KBM-7 (cell line): ENCODE measurements around the gene DVL3.

Experiments used
- DNase-seq: peaks from one replicate; pipeline ENCODE4 v3.0.0-alpha.2; 2015
- in situ Hi-C: fragments of 300-500 bp; cut with MboI; formaldehyde crosslinking; loops from 2 replicates; pipeline ENCODE4 v1.14.3; 2020; ENCODE audit warnings: low sequenced_read_pairs, low pct_unique_long_range_greater_than_20kb, mixed read lengths

The DVL3 gene

DNA sequence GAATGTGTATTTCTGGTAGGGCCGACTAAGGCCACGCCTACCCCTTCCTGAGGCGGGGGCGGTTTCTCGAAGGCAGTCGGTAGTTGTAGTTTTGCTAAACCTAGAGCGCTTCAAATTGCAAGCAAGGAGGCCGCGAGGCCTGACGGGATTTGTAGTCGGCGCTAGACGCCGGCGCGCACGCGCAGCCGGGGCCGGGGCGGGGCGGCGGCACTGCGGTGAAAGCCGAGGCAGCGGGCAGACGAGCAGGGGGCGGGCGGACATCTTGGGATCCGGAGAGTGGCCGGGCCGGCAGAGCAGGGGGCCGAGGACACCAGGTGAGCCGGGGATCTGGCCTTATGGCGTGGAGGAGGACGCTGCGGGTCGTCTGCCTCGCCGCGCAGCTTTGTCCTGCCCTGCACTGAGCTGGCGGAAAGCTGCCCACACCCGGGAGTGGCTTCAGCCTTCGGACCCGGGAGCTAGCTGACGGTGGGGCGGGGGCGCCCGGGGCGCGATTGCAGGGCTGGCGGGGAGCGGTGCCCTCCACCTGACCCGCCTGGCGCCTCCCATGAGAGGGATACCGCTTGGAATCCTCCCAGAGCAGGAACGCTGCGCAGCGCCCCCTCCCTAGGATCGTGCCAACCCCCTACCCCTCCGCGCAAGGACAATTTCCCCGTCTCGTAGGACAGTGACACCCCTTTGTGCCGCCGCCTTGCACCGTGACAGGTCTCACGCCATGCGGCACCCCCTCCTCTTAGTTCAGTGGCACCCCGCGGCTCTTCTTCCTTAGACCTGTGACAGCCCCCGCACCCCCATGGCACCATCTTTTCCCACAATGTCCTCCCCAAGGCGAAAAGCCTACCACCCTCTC is 19.7 kb downstream of the DVL3 start, which contains the start of gene AP2M1:
Gene AP2M1, plus strand, starts transcription at position 210 of the 847 bp plus-strand sequence. CDS start 2,139 bp downstream, outside the sequence.
- DNase-seq = peak; percentile 100
- in situ Hi-C loops = no loop called here

DNA sequence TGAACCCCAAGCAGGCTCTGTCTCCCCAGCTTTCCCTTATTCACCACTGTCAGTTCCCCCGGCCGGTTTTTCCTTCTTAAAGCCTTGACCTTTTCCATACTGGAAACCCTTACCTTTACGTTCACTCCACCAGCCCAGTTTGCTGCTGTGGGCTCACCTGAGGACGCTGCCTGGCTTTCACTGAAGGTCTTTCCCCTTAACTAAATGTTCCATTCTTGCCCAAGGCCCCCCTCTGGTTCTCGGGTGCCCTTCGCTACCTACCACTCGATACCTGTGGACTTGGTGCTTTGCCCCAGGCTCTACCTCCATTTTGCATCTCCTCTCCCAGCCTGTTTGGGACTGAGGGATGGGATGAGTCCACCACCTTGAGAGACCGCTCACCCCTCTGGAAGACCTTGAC is 20.3 kb downstream of the DVL3 start:
- in situ Hi-C loops = no loop called here

DNA sequence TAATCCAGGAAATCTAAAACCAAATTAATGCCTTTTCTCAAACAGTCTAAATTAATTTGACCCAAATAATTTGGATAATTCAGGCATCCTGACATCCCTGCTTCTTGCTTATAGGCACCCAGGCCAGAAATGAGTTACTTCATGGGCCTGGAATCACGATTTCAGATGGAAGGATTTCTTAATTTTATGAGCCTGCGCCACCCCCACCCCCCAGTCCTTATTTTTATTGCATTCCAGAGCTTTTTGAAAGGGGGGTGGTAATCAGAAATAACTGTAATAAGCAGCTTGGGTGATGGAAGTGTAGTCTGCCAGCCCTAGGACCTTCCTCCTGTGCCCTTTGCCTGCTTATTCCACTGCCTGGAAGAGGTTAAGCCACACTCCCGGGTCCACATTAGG is 20.8 kb downstream of the DVL3 start:
- in situ Hi-C loops = no loop called here
- DNase-seq = no peak

More for the DNA sequence above, 20.3 kb downstream of the DVL3 start:
- no peak for DNase-seq

DNA sequence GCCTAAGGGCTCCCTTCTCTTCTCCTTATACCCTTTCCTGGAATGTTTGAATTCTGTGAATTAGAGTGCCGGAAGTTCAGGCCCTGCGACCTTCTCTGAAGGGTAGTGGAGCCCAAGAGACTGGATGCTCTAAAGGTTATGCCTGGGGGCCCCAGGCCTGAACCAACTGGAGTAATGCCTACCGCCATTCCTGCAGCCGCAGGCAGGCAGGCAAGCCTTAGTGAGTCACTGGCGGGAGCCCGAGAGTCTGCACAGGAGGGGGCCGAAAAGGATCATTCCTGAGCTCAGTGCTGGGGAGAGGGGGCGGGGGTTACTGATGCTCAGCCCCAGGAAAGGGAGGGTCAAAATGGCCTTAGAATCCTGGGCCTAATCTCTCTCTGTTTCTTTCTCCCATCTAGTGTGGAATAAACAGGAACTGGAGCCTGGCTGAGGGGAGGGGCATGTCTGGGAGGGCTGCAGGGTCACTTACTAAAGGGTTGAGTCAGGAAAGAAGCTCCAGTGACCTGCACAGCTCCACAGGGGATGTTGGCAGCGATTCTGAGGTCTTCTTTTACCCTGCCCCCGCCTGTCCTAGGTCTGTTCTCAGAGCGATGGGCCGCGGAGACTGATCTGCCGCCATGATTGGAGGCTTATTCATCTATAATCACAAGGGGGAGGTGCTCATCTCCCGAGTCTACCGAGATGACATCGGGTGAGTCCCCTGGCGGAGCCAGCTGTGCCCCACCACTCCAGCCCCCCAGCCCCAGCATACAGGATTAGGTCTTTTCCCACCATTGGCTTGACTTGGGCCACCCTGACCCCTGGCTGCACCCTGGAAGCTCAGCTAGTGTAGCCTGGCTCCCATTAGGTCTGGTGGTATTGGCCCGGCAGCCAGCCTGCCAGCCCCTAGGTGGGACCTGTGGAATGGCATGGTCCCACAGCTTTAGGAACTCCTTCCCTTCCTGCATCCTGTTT is 21.5 kb downstream of the DVL3 start:
- in situ Hi-C loops = no loop called here
- peak; percentile 88 for DNase-seq

DNA sequence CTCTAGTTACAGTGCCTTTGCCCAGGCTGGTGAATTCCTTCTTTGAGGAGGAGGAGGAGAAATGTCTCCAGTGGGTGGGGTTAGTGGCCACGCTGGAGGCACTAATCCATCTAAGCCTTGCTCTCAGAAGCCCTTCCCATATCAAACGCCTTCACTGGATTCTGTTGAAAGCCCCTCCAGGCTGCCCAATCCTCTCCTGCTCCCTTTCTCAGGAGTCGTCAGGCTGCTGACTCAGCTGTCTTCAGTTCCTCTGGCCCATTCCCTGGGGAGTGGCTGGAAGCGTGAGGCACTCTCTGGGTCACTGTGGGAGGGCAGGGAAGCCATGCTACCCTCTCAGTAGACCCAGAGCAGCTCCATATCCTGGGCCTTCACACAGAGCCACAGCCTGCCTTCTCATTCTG is 22.2 kb downstream of the DVL3 start:
- no peak for DNase-seq
- in situ Hi-C loops = no loop called here

DNA sequence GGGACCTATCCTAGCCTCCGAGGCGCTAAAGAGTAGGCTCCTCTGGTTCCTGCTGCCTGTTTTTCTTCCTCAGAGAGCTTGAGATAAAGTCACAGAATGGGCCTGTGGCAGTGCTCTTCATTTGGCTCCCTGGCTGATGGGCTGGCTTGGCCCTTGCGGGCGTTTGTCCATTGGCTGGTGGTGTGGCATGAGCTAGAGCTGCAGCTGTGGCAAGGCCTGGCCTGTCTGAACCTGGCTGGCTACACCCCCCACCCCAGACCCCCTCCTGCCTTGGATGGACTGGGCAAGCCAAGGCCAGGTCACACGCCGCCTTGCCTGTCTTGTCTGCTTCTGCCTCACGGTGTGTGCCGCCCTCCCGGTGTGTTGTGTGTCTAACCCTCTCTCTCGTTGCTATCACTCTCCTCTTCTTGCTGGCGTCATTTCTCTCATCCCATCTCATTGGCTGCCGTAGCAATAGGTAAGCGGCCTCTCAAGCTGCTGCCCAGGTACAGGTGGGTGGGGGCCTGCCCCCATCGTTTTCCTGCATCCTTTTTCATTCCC is 22.7 kb downstream of the DVL3 start:
- in situ Hi-C loops = no loop called here
- DNase-seq = no peak

DNA sequence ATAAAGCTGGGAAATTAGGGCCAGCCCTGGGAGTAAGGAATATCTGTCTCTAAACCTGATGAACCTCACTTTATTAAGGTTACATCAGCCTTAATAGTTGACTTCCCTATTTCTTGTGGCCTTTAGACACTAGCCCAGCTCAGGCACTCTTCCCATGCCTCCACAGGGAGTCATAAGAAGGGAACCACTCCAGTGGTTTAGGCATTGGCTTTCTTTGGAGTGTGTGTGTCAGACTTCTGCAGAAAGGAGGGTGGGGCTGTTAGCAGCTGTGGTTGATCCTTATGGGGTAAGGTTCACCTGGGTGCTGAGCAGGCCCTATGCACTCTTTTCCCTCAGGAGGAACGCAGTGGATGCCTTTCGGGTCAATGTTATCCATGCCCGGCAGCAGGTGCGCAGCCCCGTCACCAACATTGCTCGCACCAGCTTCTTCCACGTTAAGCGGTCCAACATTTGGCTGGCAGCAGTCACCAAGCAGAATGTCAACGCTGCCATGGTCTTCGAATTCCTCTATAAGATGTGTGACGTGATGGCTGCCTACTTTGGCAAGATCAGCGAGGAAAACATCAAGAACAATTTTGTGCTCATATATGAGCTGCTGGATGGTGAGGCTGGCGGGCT is 23.5 kb downstream of the DVL3 start:
- no peak for DNase-seq
- in situ Hi-C loops = no loop called here

DNA sequence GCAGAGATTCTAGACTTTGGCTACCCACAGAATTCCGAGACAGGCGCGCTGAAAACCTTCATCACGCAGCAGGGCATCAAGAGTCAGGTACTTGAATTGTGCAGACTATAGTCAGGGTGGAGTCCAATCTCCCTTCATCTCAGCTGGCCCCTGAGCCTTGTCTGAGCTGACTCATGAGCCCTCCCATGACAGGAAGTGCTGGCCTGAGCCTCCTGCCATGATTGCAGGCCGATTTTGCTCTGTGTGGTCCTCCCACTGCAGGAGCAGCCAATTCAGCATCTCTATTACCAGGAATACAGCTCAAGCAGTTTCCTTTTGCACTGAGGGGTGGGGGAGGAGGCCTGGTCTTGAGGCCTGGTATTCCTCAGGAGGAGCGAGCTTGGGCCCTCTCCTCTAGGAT is 25.0 kb downstream of the DVL3 start:
- in situ Hi-C loops = no loop called here
- no peak for DNase-seq

DNA sequence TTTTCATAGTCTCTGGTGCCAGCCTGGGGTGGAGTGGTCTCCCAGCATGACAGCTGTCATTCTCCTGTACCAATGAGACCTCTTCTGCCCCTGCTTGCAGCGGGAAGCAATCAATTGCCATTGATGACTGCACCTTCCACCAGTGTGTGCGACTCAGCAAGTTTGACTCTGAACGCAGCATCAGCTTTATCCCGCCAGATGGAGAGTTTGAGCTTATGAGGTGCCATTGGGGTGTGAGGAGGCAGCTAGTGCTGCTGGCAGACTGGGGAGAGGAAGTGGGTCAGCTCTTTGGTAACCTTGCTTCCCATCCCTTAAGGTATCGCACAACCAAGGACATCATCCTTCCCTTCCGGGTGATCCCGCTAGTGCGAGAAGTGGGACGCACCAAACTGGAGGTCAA is 26.4 kb downstream of the DVL3 start:
- no peak for DNase-seq
- in situ Hi-C loops = no loop called here

DNA sequence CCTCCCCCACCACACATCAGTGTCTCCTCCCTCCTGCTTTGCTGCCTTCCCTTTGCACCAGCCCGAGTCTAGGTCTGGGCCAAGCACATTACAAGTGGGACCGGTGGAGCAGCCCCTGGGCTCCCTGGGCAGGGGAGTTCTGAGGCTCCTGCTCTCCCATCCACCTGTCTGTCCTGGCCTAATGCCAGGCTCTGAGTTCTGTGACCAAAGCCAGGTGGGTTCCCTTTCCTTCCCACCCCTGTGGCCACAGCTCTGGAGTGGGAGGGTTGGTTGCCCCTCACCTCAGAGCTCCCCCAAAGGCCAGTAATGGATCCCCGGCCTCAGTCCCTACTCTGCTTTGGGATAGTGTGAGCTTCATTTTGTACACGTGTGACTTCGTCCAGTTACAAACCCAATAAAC is 28.5 kb downstream of the DVL3 start:
- DNase-seq = no peak
- in situ Hi-C loops = no loop called here

DNA sequence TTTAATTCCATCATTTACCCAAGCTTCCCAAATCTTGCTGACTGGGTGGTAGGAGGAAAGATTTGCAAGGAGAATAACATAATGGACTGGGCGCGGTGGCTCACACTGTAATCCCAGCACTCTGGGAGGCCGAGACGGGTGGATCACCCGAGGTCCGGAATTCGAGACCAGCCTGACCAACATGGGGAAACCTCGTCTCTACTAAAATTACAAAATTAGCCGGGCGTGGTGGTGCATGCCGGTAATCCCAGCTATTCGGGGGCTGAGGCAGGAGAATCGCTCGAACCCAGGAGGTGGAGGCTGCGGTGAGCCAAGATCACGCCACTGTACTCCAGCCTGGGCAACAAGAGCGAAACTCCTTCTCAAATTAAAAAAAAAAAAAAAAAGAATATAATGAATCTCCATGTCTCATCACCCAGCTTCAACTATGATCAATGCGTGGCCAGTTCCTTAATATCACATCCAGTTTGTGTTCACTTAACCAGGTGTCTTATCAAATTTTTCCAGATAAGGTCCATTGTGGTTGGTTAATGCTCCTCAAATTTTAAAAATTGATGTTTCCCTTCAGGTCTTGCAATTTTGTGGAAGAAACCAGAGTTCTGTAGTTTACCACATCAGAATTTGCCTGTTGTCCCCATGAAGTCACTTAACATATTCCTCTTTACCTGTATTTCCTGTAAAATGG is 29.5 kb downstream of the DVL3 start:
- in situ Hi-C loops = no loop called here
- no peak for DNase-seq

DNA sequence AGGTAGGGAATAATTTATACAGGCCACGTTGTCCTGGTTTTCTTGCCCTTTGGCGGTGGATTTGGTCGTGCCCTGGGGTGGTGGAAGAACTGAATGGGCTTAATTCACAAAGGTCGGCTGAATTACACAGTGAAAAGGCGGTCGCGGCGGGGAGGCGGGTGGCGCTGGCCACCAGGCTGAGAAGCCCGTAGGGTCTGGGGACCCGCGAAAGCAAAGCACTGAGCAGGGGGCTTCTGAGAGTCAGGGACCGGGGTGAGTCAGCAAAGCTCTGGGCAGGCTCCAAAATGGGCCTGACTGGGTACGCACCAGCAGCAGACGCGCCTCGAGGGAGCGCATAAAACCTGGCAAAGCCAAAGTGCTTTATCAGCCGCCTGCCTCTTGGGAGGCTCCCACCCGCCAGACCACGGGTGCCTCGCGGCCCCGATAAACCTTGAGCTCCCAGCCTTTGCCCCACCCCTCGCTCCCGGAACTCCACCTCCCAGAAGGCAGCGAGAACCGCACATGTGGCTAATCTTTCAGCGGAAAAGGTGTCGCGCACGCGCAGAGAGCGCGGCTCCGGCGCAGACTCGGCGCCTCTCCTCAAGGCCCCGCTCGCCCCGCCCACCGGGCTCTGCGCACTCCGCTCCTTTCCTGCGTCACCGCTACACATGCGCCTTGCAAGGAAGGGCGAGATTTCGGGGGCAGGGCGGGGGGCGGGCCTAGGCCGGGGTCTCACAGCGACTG is 30.4 kb downstream of the DVL3 start:
- in situ Hi-C loops = no loop called here
- peak; percentile 99 for DNase-seq

DNA sequence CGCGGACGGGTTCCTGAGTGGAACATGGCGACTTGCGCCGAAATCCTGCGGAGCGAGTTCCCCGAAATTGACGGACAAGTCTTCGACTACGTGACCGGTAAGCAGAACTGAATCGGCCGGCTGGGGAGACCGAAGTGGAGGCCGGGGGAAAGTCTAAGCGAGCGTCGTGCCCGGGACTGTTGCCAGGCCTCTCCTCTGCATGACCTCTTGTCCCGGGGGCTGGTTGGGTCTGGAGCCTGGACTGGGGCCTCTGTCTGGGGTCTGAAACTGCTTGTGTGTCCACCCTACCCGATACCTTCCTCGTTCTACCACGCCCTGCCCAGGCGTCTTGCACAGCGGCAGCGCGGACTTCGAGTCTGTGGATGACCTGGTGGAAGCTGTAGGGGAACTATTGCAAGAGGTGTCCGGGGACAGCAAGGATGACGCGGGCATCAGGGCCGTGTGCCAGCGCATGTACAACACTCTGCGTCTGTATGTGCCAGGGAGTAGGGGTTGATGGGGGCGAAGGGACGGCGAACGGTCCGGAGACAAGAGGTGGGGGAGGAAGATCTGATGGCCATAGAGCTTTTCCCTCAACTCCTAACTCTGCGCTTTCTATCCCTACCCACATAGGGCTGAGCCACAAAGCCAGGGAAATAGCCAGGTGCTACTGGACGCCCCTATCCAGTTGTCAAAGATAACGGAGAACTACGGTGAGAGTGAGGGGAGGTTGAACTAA is 31.2 kb downstream of the DVL3 start, which contains the start of gene ABCF3:
Gene ABCF3, plus strand, starts transcription at position 16 of the 718 bp plus-strand sequence. Its CDS starts 9 bp downstream, at position 25.
- in situ Hi-C loops = no loop called here
- DNase-seq = no peak

DNA sequence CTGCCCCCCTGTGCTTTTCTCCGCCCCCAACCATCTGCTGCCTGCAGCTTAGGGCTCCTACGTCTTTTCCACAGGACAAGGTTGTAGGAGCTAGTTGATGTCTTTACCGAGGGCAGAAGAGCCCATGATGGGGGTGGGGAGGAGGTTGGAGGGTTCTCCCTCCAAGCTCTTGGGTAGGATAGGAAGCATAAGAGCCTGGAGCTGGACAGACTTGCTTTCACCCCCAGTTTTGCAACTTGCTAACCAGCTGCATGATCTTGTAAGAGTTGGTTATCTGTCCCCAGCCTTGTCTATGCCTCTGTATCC is 31.7 kb downstream of the DVL3 start:
- no peak for DNase-seq
- in situ Hi-C loops = no loop called here

DNA sequence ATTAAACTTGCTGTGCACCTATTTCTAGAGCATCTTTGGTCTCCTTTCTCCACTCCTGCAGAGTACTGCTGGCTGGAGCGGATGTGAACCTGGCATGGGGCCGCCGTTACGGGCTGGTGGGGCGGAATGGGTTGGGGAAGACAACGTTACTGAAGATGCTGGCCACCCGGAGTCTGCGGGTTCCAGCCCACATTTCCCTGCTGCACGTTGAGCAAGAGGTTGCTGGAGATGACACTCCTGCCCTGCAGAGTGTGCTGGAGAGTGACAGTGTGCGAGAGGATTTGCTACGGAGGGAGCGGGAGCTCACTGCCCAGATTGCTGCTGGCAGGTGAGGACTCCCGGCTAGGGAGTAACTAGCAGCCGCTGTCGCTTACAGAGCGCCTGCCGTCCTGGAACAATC is 32.9 kb downstream of the DVL3 start:
- no peak for DNase-seq
- in situ Hi-C loops = no loop called here

DNA sequence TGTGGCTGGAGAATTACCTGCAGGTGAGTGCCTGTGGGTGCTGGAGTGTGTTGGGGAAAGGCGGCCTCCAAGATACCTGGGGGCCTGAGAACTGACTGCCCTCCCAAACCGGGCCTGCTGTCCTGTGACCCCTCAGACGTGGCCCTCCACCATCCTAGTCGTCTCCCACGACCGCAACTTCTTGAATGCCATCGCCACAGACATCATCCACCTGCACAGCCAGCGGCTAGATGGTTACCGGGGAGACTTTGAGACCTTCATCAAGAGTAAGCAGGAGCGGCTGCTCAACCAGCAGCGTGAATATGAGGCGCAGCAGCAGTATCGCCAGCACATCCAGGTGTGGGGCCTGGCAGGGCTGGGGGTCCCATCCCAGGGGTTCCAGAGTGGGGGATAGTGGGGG is 34.2 kb downstream of the DVL3 start:
- no peak for DNase-seq
- in situ Hi-C loops = no loop called here

DNA sequence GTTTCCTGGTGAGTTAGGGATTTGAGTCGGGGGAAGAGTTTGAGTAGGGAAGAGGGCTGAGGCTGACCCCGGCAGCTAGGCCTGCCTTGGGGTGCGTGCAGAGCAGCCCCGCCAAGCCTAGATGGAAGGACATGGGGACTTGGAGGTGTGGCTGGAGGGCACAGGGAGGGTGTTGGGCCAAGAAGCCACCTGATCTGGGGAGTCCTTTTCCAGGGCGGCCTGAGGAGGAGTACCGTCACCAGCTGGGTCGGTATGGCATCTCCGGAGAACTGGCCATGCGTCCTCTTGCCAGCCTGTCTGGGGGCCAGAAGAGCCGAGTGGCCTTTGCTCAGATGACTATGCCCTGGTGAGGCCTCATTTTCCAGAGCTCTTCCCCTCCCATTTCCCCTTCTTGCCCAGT is 37.7 kb downstream of the DVL3 start:
- no peak for DNase-seq
- in situ Hi-C loops = no loop called here
